K562 (cell line): Measurements from ENCODE around the gene ZC3H6. TPM values are rescaled to one million over a fixed set of nuclear protein-coding genes. Genes with fewer than 3 reads are reported as not detected.

Experiments
- ARID3B ChIP-seq: fragments of 250-450 bp; sonication (Bioruptor Pico); IDR thresholded peaks from 2 replicates; pipeline ENCODE4 v1.4.0; 2020; ENCODE audit warnings: borderline replicate concordance
- BHLHE40 ChIP-seq: IDR thresholded peaks from 2 replicates; pipeline ENCODE4 v1.6.1; 2011; ENCODE audit warnings: low read length, improper control_type of control experiment
- CBX2 ChIP-seq: fragments of 200-600 bp; sonication (generic); IDR thresholded peaks from one replicate; pipeline ENCODE4 v1.6.1; 2012; ENCODE audit warnings: mild to moderate bottlenecking, low read length, inconsistent platforms; ENCODE audit not compliant: insufficient read depth, poor library complexity, severe bottlenecking
- CBX8 ChIP-seq: fragments of 200-600 bp; sonication (generic); IDR thresholded peaks from 2 replicates; pipeline ENCODE4 v1.6.1; 2012; ENCODE audit warnings: borderline replicate concordance, mixed run types, low read depth, mild to moderate bottlenecking, moderate library complexity, mixed read lengths, low read length, control low read depth, inconsistent platforms; ENCODE audit not compliant: poor library complexity, severe bottlenecking; ENCODE audit errors: extremely low read depth
- IRF1 ChIP-seq: sonication (generic); formaldehyde crosslinking; IDR thresholded peaks from 2 replicates; pipeline ENCODE4 v1.8.0; 2022; ENCODE audit warnings: missing genetic modification reagents, mild to moderate bottlenecking, borderline replicate concordance
- KLF13 ChIP-seq: fragments of 450-650 bp; IDR thresholded peaks from 2 replicates; pipeline ENCODE4 v1.6.1; 2016; ENCODE audit warnings: missing genetic modification characterization, low read depth, mild to moderate bottlenecking, missing compliant biosample characterization, moderate library complexity, borderline replicate concordance
- MNT ChIP-seq, 2 experiments: fragments of 450-650 bp; conservative IDR thresholded peaks; 2 replicates each; pipeline ENCODE4 v1.6.1; 2017; ENCODE audit warnings: mild to moderate bottlenecking in 2 of 2, moderate library complexity in 2 of 2
- NCOA2 ChIP-seq, 2 experiments: fragments of 450-650 bp; IDR thresholded peaks; 2 replicates each; pipeline ENCODE4 v1.6.1; 2018; ENCODE audit warnings: mild to moderate bottlenecking in 2 of 2, moderate library complexity in 1 of 2; ENCODE audit not compliant: partially characterized antibody in 2 of 2
- POLR3G ChIP-seq: IDR thresholded peaks from 2 replicates; pipeline ENCODE4 v1.6.1; 2011; ENCODE audit not compliant: insufficient read length, insufficient replicate concordance; ENCODE audit errors: extremely low read depth
- PREB ChIP-seq: sonication (generic); formaldehyde crosslinking; IDR thresholded peaks from 2 replicates; pipeline ENCODE4 v1.8.1; 2023; ENCODE audit warnings: mild to moderate bottlenecking, missing genetic modification reagents
- RBM14 ChIP-seq: fragments of 200-400 bp; formaldehyde crosslinking; IDR thresholded peaks from 2 replicates; pipeline ENCODE4 v1.6.1; 2018; ENCODE audit warnings: low read depth, mild to moderate bottlenecking, low read length, moderate library complexity, borderline replicate concordance; ENCODE audit not compliant: insufficient read depth
- RBM17 ChIP-seq: fragments of 200-400 bp; formaldehyde crosslinking; IDR thresholded peaks from 2 replicates; pipeline ENCODE4 v1.6.1; 2017; ENCODE audit warnings: low read depth, mild to moderate bottlenecking, low read length, borderline replicate concordance
- SP1 ChIP-seq: sonication (generic); formaldehyde crosslinking; IDR thresholded peaks from 2 replicates; pipeline ENCODE4 v1.8.1; 2022; ENCODE audit warnings: mild to moderate bottlenecking, missing genetic modification reagents
- ZBTB2 ChIP-seq: fragments of 450-650 bp; IDR thresholded peaks from 2 replicates; pipeline ENCODE4 v1.6.1; 2016; ENCODE audit warnings: antibody characterized with exemption
- ZBTB26 ChIP-seq: fragments of 450-650 bp; formaldehyde crosslinking; IDR thresholded peaks from 2 replicates; pipeline ENCODE4 v1.4.0; 2022; ENCODE audit warnings: missing genetic modification characterization
- ZNF551 ChIP-seq: fragments of 250-450 bp; sonication (Bioruptor Pico); IDR thresholded peaks from 2 replicates; pipeline ENCODE4 v1.5.0; 2021; ENCODE audit warnings: mild to moderate bottlenecking, moderate library complexity
- ZNF707 ChIP-seq: fragments of 250-450 bp; sonication (Bioruptor Pico); conservative IDR thresholded peaks from 2 replicates; pipeline ENCODE4 v1.8.0; 2022; ENCODE audit warnings: inconsistent platforms, mild to moderate bottlenecking, moderate library complexity
- polyA plus RNA-seq, 8 experiments: library from polyadenylated mRNA; depleted of rRNA in 4 of 8; stranded (reverse) in 5 of 8; unstranded in 3 of 8; fragments of >200 nt; fragmentation: Nextera tagmentation in 2 of 8; fragmentation: Illumina TruSeq in 1 of 8; extraction: Ambion mirVana in 2 of 8; extraction: Trizol in 1 of 8; gene quantifications; 2 replicates each; pipeline versions ENCODE4 v1.2.1 to v1.2.3, GENCODE V29; 2011 to 2014; ENCODE audit warnings: inconsistent platforms in 1 of 8, missing spikeins in 1 of 8
- total RNA-seq, 7 experiments: library from RNA; depleted of rRNA in 6 of 7; stranded (reverse); fragments of >200 nt in 6 of 7; fragmentation: Illumina TruSeq in 2 of 7; extraction: Trizol in 2 of 7; gene quantifications; 2 replicates each; pipeline versions ENCODE4 v1.2.1 to v1.2.3, GENCODE V29; 2011 to 2021; ENCODE audit warnings: low replicate concordance in 1 of 7

The ZC3H6 gene
- total and polyA plus RNA-seq, 9 of the 15 experiments (the other 6 are each of a cell fraction or from before 2014, with no cell fraction given), result 0.45 to 1.9 (median 1.5) TPM

- TF ChIP-seq KLF13 (tag) (no peak), IRF1 (CRISPR knock-in tag) (no peak), POLR3G (no peak), RBM14 (no peak), BHLHE40 (peak; percentile 46; the same call in 1 of the 2 replicates), SP1 (CRISPR knock-in tag) (peak; percentile 63; the same call in 1 of the 2 replicates), CBX8 (no peak), ZBTB26 (CRISPR knock-in tag) (no peak), ARID3B (CRISPR knock-in tag) (no peak), PREB (CRISPR knock-in tag) (peak; percentile 95; the same call in 1 of the 2 replicates), NCOA2 (IDR thresholded peaks at IDR 0.05; ENCODE audit: partially characterized antibody in 2 of 2) (no peak), RBM17 (no peak), MNT (conservative IDR thresholded peaks at IDR 0.05) (peak; percentile 92 to 95), ZNF707 (CRISPR knock-in tag) (peak; percentile 43; the same call in 1 of the 2 replicates), ZBTB2 (peak; percentile 98), CBX2 (no peak), ZNF551 (CRISPR knock-in tag) (no peak)
These were observed 20.7 kb upstream of the ZC3H6 start, which contains the start of gene ZC3H8 (continued) for GRCh38 chr2:112254466-112255240.
